Immature natural killer cell (primary cell): ENCODE measurements around the gene FRS3. TPM values are rescaled to one million over a fixed set of nuclear protein-coding genes. Genes with fewer than 3 reads are reported as not detected.

Source experiments
- polyA plus RNA-seq, 3 donors: library from polyadenylated mRNA; unstranded; fragments of 300-500 nt; fragmentation: Illumina TruSeq; gene quantifications; one replicate each; pipeline ENCODE4 v1.2.3, GENCODE V29; 2021

The FRS3 gene
- polyA plus RNA-seq, 3 donors from 2014 or later, result 0.80 to 2.1 TPM; not detected in 1

Other genes with a start within 250 kb of the FRS3 start
- under 1 TPM; 0.10 to 0.73 (median 0.68) TPM for gene FOXP4, start 233.5 kb downstream of the FRS3 start, polyA plus RNA-seq
- not detected for gene MDFI, start 141.4 kb downstream of the FRS3 start, polyA plus RNA-seq
- gene TFEB, start 44.3 kb downstream of the FRS3 start, polyA plus RNA-seq, result 10 to 100 TPM; 18.9 to 62.3 (median 23.9) TPM
- not detected for gene PGC, start 32.5 kb downstream of the FRS3 start, polyA plus RNA-seq
- gene PRICKLE4, start 882 bp upstream of the FRS3 start, polyA plus RNA-seq, result not detected
- 100 to 1,000 TPM; 291 to 367 (median 304) TPM for gene TOMM6, start 7.8 kb upstream of the FRS3 start, polyA plus RNA-seq
- under 1 TPM; 0.22 to 0.94 (median 0.62) TPM for gene USP49, start 115.5 kb upstream of the FRS3 start, polyA plus RNA-seq
- gene MED20, start 141.2 kb upstream of the FRS3 start, polyA plus RNA-seq, result 10 to 100 TPM in 2 of 3 donors, 1 to 10 TPM in 1; 5.9 to 11.5 (median 11.2) TPM
- 10 to 100 TPM; 10.1 to 16.5 (median 15.9) TPM for gene BYSL, start 141.6 kb upstream of the FRS3 start, polyA plus RNA-seq
- 1,000 to 10,000 TPM in 2 of 3 donors, 100 to 1,000 TPM in 1; 782 to 1,087 (median 1,041) TPM for gene CCND3, start 161.9 kb upstream of the FRS3 start, polyA plus RNA-seq